ENCODE data around the gene METTL17. TPM values are rescaled to one million over a fixed set of nuclear protein-coding genes. Genes with fewer than 3 reads are reported as not detected.

Gene METTL17
- total RNA-seq, 1 donor from 2014 or later: 49.0 TPM

DNA sequence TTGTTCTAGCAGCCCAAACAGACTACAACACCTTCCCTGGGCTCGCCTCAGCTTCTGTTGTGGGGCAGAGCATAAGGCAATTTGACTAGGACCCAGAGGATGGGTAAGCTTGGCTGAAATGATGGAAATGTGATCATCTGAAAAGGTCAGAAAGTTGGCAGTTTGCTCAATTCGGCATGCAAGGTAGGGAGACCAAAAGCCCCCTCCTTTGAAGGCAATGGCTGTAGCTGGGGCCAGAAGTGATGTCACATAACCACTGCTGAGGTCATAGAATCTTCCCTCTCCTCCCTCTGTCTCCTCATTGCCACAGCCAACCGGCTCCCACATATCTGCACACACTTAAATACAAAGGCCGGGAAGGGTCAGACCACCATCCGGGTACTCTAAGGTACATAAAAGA is 40.1 kb downstream of the METTL17 start, which contains the start of gene TPPP2:
TPPP2 (plus strand) TSS at position 301 of the 400 bp plus-strand sequence. CDS start 365 bp downstream, outside the sequence.
- no peaks in the 10 kb centered on the region for H4K20me1 ChIP-seq (ENCODE audit: insufficient read depth, low read length)
- H2AFZ ChIP-seq (ENCODE audit: low read depth, low read length): no peak within 1 kb of the TSS
- TF ChIP-seq, protein P1, sequence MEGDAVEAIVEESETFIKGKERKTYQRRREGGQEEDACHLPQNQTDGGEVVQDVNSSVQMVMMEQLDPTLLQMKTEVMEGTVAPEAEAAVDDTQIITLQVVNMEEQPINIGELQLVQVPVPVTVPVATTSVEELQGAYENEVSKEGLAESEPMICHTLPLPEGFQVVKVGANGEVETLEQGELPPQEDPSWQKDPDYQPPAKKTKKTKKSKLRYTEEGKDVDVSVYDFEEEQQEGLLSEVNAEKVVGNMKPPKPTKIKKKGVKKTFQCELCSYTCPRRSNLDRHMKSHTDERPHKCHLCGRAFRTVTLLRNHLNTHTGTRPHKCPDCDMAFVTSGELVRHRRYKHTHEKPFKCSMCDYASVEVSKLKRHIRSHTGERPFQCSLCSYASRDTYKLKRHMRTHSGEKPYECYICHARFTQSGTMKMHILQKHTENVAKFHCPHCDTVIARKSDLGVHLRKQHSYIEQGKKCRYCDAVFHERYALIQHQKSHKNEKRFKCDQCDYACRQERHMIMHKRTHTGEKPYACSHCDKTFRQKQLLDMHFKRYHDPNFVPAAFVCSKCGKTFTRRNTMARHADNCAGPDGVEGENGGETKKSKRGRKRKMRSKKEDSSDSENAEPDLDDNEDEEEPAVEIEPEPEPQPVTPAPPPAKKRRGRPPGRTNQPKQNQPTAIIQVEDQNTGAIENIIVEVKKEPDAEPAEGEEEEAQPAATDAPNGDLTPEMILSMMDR (IDR thresholded peaks at IDR 0.05; ENCODE audit: insufficient read depth, low read depth, low read length): no peak
- no peak for TF ChIP-seq EZH2 (IDR thresholded peaks at IDR 0.05; ENCODE audit: insufficient read depth, low read length)
- H3K36me3 ChIP-seq (ENCODE audit: insufficient read depth, low read length): no peaks in the 10 kb centered on the region
- H3K9me3 ChIP-seq (ENCODE audit: insufficient read depth, low read depth, low read length): no peaks in the 10 kb centered on the region
- H3K27me3 ChIP-seq (ENCODE audit: insufficient read depth, low read length): peaks cover 13% of the 10 kb centered on the region
- H3K36me3 Mint-ChIP-seq (ENCODE audit: low read depth, unreplicated experiment): no peaks in the 10 kb centered on the region
- H3K4me1 Mint-ChIP-seq (ENCODE audit: low read depth, unreplicated experiment): peaks cover 9% of the 10 kb centered on the region
- peaks cover 45% of the 10 kb centered on the region for H3K27me3 Mint-ChIP-seq (ENCODE audit: low read depth, unreplicated experiment)
- H3K4me3 Mint-ChIP-seq (ENCODE audit: unreplicated experiment): no peak within 1 kb of the TSS
- H3K9ac ChIP-seq (ENCODE audit: low read length): no peak within 1 kb of the TSS
- no peak within 1 kb of the TSS for H3K4me2 ChIP-seq (ENCODE audit: low read length)
- FAIRE-seq (no peak), DNase-seq (ENCODE audit: low read depth) (no peak)
- H3K79me2 ChIP-seq (ENCODE audit: insufficient read depth, low read length): no peaks in the 10 kb centered on the region
- peaks cover 6% of the 10 kb centered on the region for H3K9me3 Mint-ChIP-seq (ENCODE audit: unreplicated experiment)
- H3K27ac ChIP-seq (ENCODE audit: low read depth, low read length): no peak within 1 kb of the TSS
- peaks cover 2% of the 10 kb centered on the region for H3K4me1 ChIP-seq (ENCODE audit: insufficient read depth, low read length)
- no peak within 1 kb of the TSS for H3K4me3 ChIP-seq (ENCODE audit: insufficient read depth, low read depth, low read length)
- H3K27ac Mint-ChIP-seq (ENCODE audit: unreplicated experiment): peak within 1 kb of the TSS; percentile 36

DNA sequence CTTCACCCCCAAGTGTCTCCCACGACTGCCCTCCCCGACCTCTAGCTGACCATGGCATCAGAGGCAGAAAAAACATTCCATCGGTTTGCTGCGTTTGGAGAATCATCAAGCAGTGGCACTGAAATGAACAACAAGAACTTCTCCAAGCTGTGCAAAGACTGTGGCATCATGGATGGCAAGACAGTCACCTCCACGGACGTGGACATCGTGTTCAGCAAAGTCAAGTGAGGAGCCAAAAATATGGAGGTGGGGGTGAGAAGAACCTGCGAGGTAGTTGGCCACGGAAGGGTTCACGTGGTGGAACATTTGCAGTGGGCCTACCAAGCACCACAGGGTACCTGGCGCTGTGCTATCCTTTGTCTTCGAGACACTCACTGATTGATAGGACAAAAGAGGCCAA is 40.8 kb downstream of the METTL17 start:
- H3K4me3 ChIP-seq (ENCODE audit: insufficient read depth, low read depth, low read length): no peak overlapping the region
- no peak overlapping the region for H3K4me2 ChIP-seq (ENCODE audit: low read length)
- H3K9me3 ChIP-seq (ENCODE audit: insufficient read depth, low read depth, low read length): no peaks in the 10 kb centered on the region
- Mint-ChIP-seq H3K27me3 (ENCODE audit: low read depth, unreplicated experiment) (peaks cover 49% of the 10 kb centered on the region), H3K4me1 (ENCODE audit: low read depth, unreplicated experiment) (peaks cover 9% of the 10 kb centered on the region), H3K27ac (ENCODE audit: unreplicated experiment) (no peak overlapping the region), H3K9me3 (ENCODE audit: unreplicated experiment) (peaks cover 6% of the 10 kb centered on the region), H3K4me3 (ENCODE audit: unreplicated experiment) (no peak overlapping the region), H3K36me3 (ENCODE audit: low read depth, unreplicated experiment) (no peaks in the 10 kb centered on the region)
- no peak overlapping the region for H3K27ac ChIP-seq (ENCODE audit: low read depth, low read length)
- H3K4me1 ChIP-seq (ENCODE audit: insufficient read depth, low read length): peaks cover 2% of the 10 kb centered on the region
- peaks cover 13% of the 10 kb centered on the region for H3K27me3 ChIP-seq (ENCODE audit: insufficient read depth, low read length)
- H4K20me1 ChIP-seq (ENCODE audit: insufficient read depth, low read length): no peaks in the 10 kb centered on the region
- no peaks in the 10 kb centered on the region for H3K79me2 ChIP-seq (ENCODE audit: insufficient read depth, low read length)
- DNase-seq (ENCODE audit: low read depth): no peak
- no peak overlapping the region for H2AFZ ChIP-seq (ENCODE audit: low read depth, low read length)
- no peak overlapping the region for H3K9ac ChIP-seq (ENCODE audit: low read length)
- no peaks in the 10 kb centered on the region for H3K36me3 ChIP-seq (ENCODE audit: insufficient read depth, low read length)
- TF ChIP-seq EZH2 (IDR thresholded peaks at IDR 0.05; ENCODE audit: insufficient read depth, low read length): no peak
- TF ChIP-seq, protein P1 (IDR thresholded peaks at IDR 0.05; ENCODE audit: insufficient read depth, low read depth, low read length): no peak
- no peak for FAIRE-seq

DNA sequence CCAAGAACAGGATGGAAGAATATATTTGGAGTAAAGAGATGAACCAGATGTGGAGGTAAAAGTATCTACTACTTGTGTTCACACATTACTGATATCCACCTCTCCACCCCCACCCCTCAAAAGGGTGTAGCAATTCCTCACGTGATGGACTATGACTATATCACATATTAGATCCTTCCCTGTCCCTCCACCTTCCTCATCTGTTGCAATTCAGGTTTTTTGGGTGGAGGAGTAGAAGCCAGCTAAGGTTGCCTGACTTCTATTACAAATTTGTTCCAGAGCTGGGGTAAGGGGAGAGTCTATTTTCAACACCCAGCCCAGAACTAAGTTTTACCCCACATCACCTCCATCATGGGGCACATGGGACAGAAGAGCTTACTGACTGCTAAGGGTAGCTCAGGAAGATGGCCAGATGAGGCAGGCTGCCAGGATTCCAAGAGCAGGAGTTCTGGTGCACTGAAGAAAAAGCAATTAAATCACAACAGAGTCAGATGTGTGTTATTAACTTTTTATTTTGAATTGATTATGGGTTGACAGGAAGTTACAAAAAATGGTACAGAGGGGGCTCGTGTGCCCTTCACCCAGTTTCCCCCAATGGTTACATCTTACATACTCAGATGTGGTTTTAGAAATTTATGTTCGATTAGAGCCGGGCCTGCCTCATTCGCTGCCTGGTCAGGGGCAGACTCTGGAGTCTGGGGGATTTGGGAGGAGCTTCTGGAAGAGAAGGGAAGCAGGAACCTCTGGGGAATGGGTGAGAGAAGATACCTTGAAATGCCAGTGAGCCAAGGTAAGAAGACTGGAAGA is 42.7 kb downstream of the METTL17 start:
- H3K9me3 ChIP-seq (ENCODE audit: insufficient read depth, low read depth, low read length): no peaks in the 10 kb centered on the region
- Mint-ChIP-seq H3K4me3 (ENCODE audit: unreplicated experiment) (no peak overlapping the region), H3K27me3 (ENCODE audit: low read depth, unreplicated experiment) (peaks cover 57% of the 10 kb centered on the region), H3K27ac (ENCODE audit: unreplicated experiment) (no peak overlapping the region), H3K4me1 (ENCODE audit: low read depth, unreplicated experiment) (peaks cover 3% of the 10 kb centered on the region), H3K36me3 (ENCODE audit: low read depth, unreplicated experiment) (no peaks in the 10 kb centered on the region), H3K9me3 (ENCODE audit: unreplicated experiment) (peaks cover 6% of the 10 kb centered on the region)
- no peaks in the 10 kb centered on the region for H3K4me1 ChIP-seq (ENCODE audit: insufficient read depth, low read length)
- H3K27ac ChIP-seq (ENCODE audit: low read depth, low read length): no peak overlapping the region
- H3K36me3 ChIP-seq (ENCODE audit: insufficient read depth, low read length): no peaks in the 10 kb centered on the region
- DNase-seq (ENCODE audit: low read depth) (no peak), FAIRE-seq (no peak)
- no peak overlapping the region for H2AFZ ChIP-seq (ENCODE audit: low read depth, low read length)
- no peaks in the 10 kb centered on the region for H3K79me2 ChIP-seq (ENCODE audit: insufficient read depth, low read length)
- TF ChIP-seq EZH2 (IDR thresholded peaks at IDR 0.05; ENCODE audit: insufficient read depth, low read length): no peak
- TF ChIP-seq, protein P1 (IDR thresholded peaks at IDR 0.05; ENCODE audit: insufficient read depth, low read depth, low read length): no peak
- H3K4me2 ChIP-seq (ENCODE audit: low read length): no peak overlapping the region
- no peaks in the 10 kb centered on the region for H4K20me1 ChIP-seq (ENCODE audit: insufficient read depth, low read length)
- peaks cover 13% of the 10 kb centered on the region for H3K27me3 ChIP-seq (ENCODE audit: insufficient read depth, low read length)
- H3K4me3 ChIP-seq (ENCODE audit: insufficient read depth, low read depth, low read length): no peak overlapping the region
- no peak overlapping the region for H3K9ac ChIP-seq (ENCODE audit: low read length)

Data from astrocyte (in vitro differentiated cells and primary cell).